Gastroesophageal sphincter (tissue), 4 donors: ENCODE measurements around the gene ANXA5. TPM values are rescaled to one million over a fixed set of nuclear protein-coding genes. Genes with fewer than 3 reads are reported as not detected.

ENCODE experiments used
- ATAC-seq: fragments of 150-250 bp; one replicate; pipeline ENCODE4 v1.9.1; 2016; ENCODE audit warnings: mild to moderate bottlenecking, moderate library complexity
- H3K27ac ChIP-seq, 4 donors: fragments of 200-600 bp; sonication (generic) in 3 of 4; 1 replicate in 3 of 4; 2 replicates in 1 of 4; pipeline ENCODE4 v1.5.1; 2016 to 2019
- H3K27me3 ChIP-seq: fragments of 200-600 bp; sonication (generic); one replicate; pipeline ENCODE4 v1.5.1; 2019
- H3K36me3 ChIP-seq, 2 donors: fragments of 200-600 bp; sonication (generic); one replicate each; pipeline ENCODE4 v1.5.1; 2019; ENCODE audit warnings: control low read depth in 1 of 2
- H3K4me1 ChIP-seq, 3 donors: fragments of 200-600 bp; sonication (generic); 1 replicate in 2 of 3; 2 replicates in 1 of 3; pipeline ENCODE4 v1.5.1; 2016 to 2019; ENCODE audit warnings: control low read depth in 2 of 3
- H3K4me3 ChIP-seq, 2 donors: fragments of 200-600 bp; sonication (generic); one replicate each; pipeline ENCODE4 v1.5.1; 2019; ENCODE audit warnings: mild to moderate bottlenecking in 1 of 2, moderate library complexity in 1 of 2
- H3K9me3 ChIP-seq, 3 donors: fragments of 200-600 bp; sonication (generic); one replicate each; pipeline ENCODE4 v1.5.1; 2017 to 2019; ENCODE audit warnings: control low read depth in 2 of 3
- CTCF ChIP-seq, 4 experiments: fragments of 200-600 bp in 2 of 4; fragments of 450-650 bp in 2 of 4; sonication (generic) in 1 of 4; IDR thresholded peaks; one replicate each; pipeline ENCODE4 v1.5.1; 2017 to 2019; ENCODE audit warnings: antibody characterized with exemption in 4 of 4, mild to moderate bottlenecking in 2 of 4, moderate library complexity in 2 of 4
- EP300 ChIP-seq: sonication (generic); formaldehyde crosslinking; IDR thresholded peaks from one replicate; pipeline ENCODE4 v1.6.1; 2017; ENCODE audit warnings: antibody characterized with exemption, mild to moderate bottlenecking
- POLR2A ChIP-seq, 2 donors: fragments of 450-650 bp; IDR thresholded peaks; one replicate each; pipeline ENCODE4 v1.6.1; 2017; ENCODE audit warnings: antibody characterized with exemption in 2 of 2, mild to moderate bottlenecking in 2 of 2, moderate library complexity in 1 of 2
- POLR2AphosphoS5 ChIP-seq: sonication (generic); formaldehyde crosslinking; IDR thresholded peaks from one replicate; pipeline ENCODE4 v1.6.1; 2017; ENCODE audit warnings: antibody characterized with exemption
- WGBS, 2 donors: methylation state at CpG; one replicate each; pipeline ENCODE4 v1.1.5; 2018; ENCODE audit warnings: low coverage in 1 of 2; 5-methylcytosine and 5-hydroxymethylcytosine counted together
- total RNA-seq, 4 donors: library from RNA; depleted of rRNA; stranded (reverse); fragments of >200 nt; gene quantifications; one replicate each; pipeline ENCODE4 v1.1.0, GENCODE V29; 2016

The ANXA5 gene
- total RNA-seq, 4 donors from 2014 or later = 235 to 412 (median 359) TPM

GRCh38 chr4:121679267-121679666 is 17.5 kb downstream of the ANXA5 start:
- peaks cover 20 to 96% of the 10 kb centered on the region in 2 donors for H3K36me3 ChIP-seq
- TF ChIP-seq POLR2AphosphoS5 = no peak
- no peaks in the 10 kb centered on the region for H3K9me3 ChIP-seq
- no peak for ATAC-seq
- no peak overlapping the region for H3K4me3 ChIP-seq
- 54 to 84% methylated on average over 3 of the region's 3 CpGs for WGBS, 2 donors
- no peak overlapping the region for H3K27ac ChIP-seq
- H3K4me1 ChIP-seq = no peaks in the 10 kb centered on the region
- H3K27me3 ChIP-seq = no peaks in the 10 kb centered on the region

- no peak overlapping the region for H3K27ac ChIP-seq
- no peaks in the 10 kb centered on the region for H3K27me3 ChIP-seq
- no peak overlapping the region for H3K4me3 ChIP-seq
- H3K36me3 ChIP-seq = peaks cover 16 to 93% of the 10 kb centered on the region in 2 donors
- TF ChIP-seq EP300 (no peak), POLR2AphosphoS5 (no peak), POLR2A (IDR thresholded peaks at IDR 0.05) (no peak), CTCF (IDR thresholded peaks at IDR 0.05) (no peak)
- H3K4me1 ChIP-seq = no peaks in the 10 kb centered on the region
- ATAC-seq = no peak
- no peaks in the 10 kb centered on the region for H3K9me3 ChIP-seq
- WGBS, 2 donors = 78 to 100% methylated on average over 1 of the region's 1 CpG
Measured at GRCh38 chr4:121677524-121677923, 19.3 kb downstream of the ANXA5 start.

- H3K4me1 ChIP-seq = no peaks in the 10 kb centered on the region
- TF ChIP-seq POLR2AphosphoS5 (no peak), POLR2A (IDR thresholded peaks at IDR 0.05) (no peak), EP300 (no peak), CTCF (IDR thresholded peaks at IDR 0.05) (no peak)
- H3K9me3 ChIP-seq = no peaks in the 10 kb centered on the region
- H3K4me3 ChIP-seq = no peak overlapping the region
- no peaks in the 10 kb centered on the region for H3K27me3 ChIP-seq
- H3K36me3 ChIP-seq = peaks cover 22 to 93% of the 10 kb centered on the region in 2 donors
- no peak overlapping the region for H3K27ac ChIP-seq
- no peak for ATAC-seq
- 54 to 63% methylated on average over 4 to 6 of the region's 6 CpGs for WGBS, 2 donors
Measured at GRCh38 chr4:121676345-121677075, 20.3 kb downstream of the ANXA5 start.

GRCh38 chr4:121675715-121676114 is 21.1 kb downstream of the ANXA5 start:
- ATAC-seq = no peak
- Histone ChIP-seq H3K27ac (no peak overlapping the region), H3K27me3 (no peaks in the 10 kb centered on the region), H3K4me3 (no peak overlapping the region), H3K4me1 (no peaks in the 10 kb centered on the region), H3K36me3 (peaks cover 22 to 93% of the 10 kb centered on the region in 2 donors), H3K9me3 (no peaks in the 10 kb centered on the region)
- 0 to 79% methylated on average over 1 to 2 of the region's 2 CpGs for WGBS, 2 donors
- TF ChIP-seq POLR2A (IDR thresholded peaks at IDR 0.05) = no peak
- no peak for TF ChIP-seq EP300
- TF ChIP-seq POLR2AphosphoS5 = no peak
- TF ChIP-seq CTCF (IDR thresholded peaks at IDR 0.05) = no peak

- TF ChIP-seq POLR2AphosphoS5 (no peak), CTCF (IDR thresholded peaks at IDR 0.05) (no peak), EP300 (no peak), POLR2A (IDR thresholded peaks at IDR 0.05) (no peak)
- ATAC-seq = no peak
- Histone ChIP-seq H3K27ac (no peak overlapping the region), H3K36me3 (peaks cover 18 to 93% of the 10 kb centered on the region in 2 donors), H3K9me3 (no peaks in the 10 kb centered on the region), H3K4me3 (no peak overlapping the region), H3K27me3 (no peaks in the 10 kb centered on the region), H3K4me1 (no peaks in the 10 kb centered on the region)
- 82 to 89% methylated on average over 1 to 2 of the region's 2 CpGs for WGBS, 2 donors
Measured at GRCh38 chr4:121674696-121675095, 22.1 kb downstream of the ANXA5 start.
